Transverse colon (tissue), 4 donors: Measurements from ENCODE around the gene DCP1B. TPM values are rescaled to one million over a fixed set of nuclear protein-coding genes. Genes with fewer than 3 reads are reported as not detected.

Experiments
- DNase-seq: peaks from one replicate; pipeline ENCODE4 v3.0.0-alpha.2; 2019
- H3K27ac ChIP-seq, 4 donors: fragments of 200-600 bp; sonication (generic); 2 replicates each; pipeline ENCODE4 v1.5.1; 2016 to 2018; ENCODE audit warnings: inconsistent platforms in 4 of 4
- H3K27me3 ChIP-seq: fragments of 200-600 bp; sonication (generic); 2 replicates; pipeline ENCODE4 v1.5.1; 2017; ENCODE audit warnings: inconsistent platforms
- H3K36me3 ChIP-seq, 4 donors: fragments of 200-600 bp; sonication (generic); 2 replicates each; pipeline ENCODE4 v1.5.1; 2017 to 2019; ENCODE audit warnings: inconsistent platforms in 4 of 4
- H3K4me1 ChIP-seq, 4 donors: fragments of 200-600 bp; sonication (generic); 2 replicates each; pipeline ENCODE4 v1.5.1; 2017 to 2020; ENCODE audit warnings: inconsistent platforms in 4 of 4
- H3K4me3 ChIP-seq, 4 donors: fragments of 200-600 bp; sonication (generic); 1 replicate in 1 of 4; 2 replicates in 3 of 4; pipeline versions ENCODE4 v1.5.1 to v1.6.1; 2017 to 2019; ENCODE audit warnings: inconsistent platforms in 4 of 4
- H3K9me3 ChIP-seq, 2 donors: fragments of 200-600 bp; sonication (generic); 2 replicates each; pipeline ENCODE4 v1.5.1; 2017 to 2019; ENCODE audit warnings: inconsistent platforms in 2 of 2
- EP300 ChIP-seq: sonication (generic); formaldehyde crosslinking; IDR thresholded peaks from one replicate; pipeline ENCODE4 v1.6.1; 2017; ENCODE audit warnings: antibody characterized with exemption, low read depth
- POLR2A ChIP-seq: fragments of 450-650 bp; IDR thresholded peaks from one replicate; pipeline ENCODE4 v1.6.1; 2016; ENCODE audit warnings: antibody characterized with exemption, mild to moderate bottlenecking, moderate library complexity
- POLR2AphosphoS5 ChIP-seq, 3 donors: sonication (generic); formaldehyde crosslinking; IDR thresholded peaks; one replicate each; pipeline ENCODE4 v1.6.1; 2016; ENCODE audit warnings: antibody characterized with exemption in 3 of 3
- WGBS, 2 donors: methylation state at CpG; one replicate each; pipeline ENCODE4 v1.1.5; 2018; ENCODE audit warnings: low coverage in 1 of 2; 5-methylcytosine and 5-hydroxymethylcytosine counted together
- in situ Hi-C, 4 donors: fragments of 200-750 bp; cut with MboI; loops; one replicate each; pipeline versions ENCODE4 v1.15.0 to v1.15.1; 2017; ENCODE audit warnings: low sequenced_read_pairs in 3 of 4, low pct_ligation_motif_present in 1 of 4, low pct_unique_long_range_greater_than_20kb in 1 of 4
- intact Hi-C: fragments of 100-400 bp; cut with DNase I; formaldehyde crosslinking; loops from one replicate; pipeline ENCODE4 v1.15.1; 2023; ENCODE audit warnings: low total_unique reads
- total RNA-seq, 4 donors: library from RNA; depleted of rRNA; stranded (reverse); fragments of >200 nt; gene quantifications; one replicate each; pipeline ENCODE4 v1.1.0, GENCODE V29; 2016
- TF ChIP-seq, protein P1 (sequence below), 5 experiments: fragments of 200-600 bp in 3 of 5; fragments of 450-650 bp in 2 of 5; sonication (generic) in 3 of 5; IDR thresholded peaks; 1 replicate in 2 of 5; 2 replicates in 3 of 5; pipeline ENCODE4 v1.5.1; 2016 to 2017; ENCODE audit warnings: antibody characterized with exemption in 5 of 5, inconsistent platforms in 3 of 5, mild to moderate bottlenecking in 2 of 5, moderate library complexity in 1 of 5

The DCP1B gene
- total RNA-seq, 4 donors from 2014 or later: 17.3 to 26.2 (median 20.6) TPM

GRCh38 chr12:1913377-1914113 lies 90.7 kb downstream of the DCP1B start:
- Histone ChIP-seq H3K4me1 (peaks cover 0 to 5% (median 2%) of the 10 kb centered on the region in 4 donors), H3K27ac (no peak overlapping the region), H3K27me3 (peaks cover 3% of the 10 kb centered on the region), H3K4me3 (no peak overlapping the region), H3K9me3 (no peaks in the 10 kb centered on the region), H3K36me3 (no peaks in the 10 kb centered on the region)
- intact Hi-C loops: no loop called here
- WGBS, 2 donors: 76% methylated on average over 12 of the region's 12 CpGs; no CpG with 5 or more reads in 1 of the 2 donors
- TF ChIP-seq, protein P1, sequence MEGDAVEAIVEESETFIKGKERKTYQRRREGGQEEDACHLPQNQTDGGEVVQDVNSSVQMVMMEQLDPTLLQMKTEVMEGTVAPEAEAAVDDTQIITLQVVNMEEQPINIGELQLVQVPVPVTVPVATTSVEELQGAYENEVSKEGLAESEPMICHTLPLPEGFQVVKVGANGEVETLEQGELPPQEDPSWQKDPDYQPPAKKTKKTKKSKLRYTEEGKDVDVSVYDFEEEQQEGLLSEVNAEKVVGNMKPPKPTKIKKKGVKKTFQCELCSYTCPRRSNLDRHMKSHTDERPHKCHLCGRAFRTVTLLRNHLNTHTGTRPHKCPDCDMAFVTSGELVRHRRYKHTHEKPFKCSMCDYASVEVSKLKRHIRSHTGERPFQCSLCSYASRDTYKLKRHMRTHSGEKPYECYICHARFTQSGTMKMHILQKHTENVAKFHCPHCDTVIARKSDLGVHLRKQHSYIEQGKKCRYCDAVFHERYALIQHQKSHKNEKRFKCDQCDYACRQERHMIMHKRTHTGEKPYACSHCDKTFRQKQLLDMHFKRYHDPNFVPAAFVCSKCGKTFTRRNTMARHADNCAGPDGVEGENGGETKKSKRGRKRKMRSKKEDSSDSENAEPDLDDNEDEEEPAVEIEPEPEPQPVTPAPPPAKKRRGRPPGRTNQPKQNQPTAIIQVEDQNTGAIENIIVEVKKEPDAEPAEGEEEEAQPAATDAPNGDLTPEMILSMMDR (IDR thresholded peaks at IDR 0.05): no peak
- TF ChIP-seq EP300 (no peak), POLR2A (no peak), POLR2AphosphoS5 (IDR thresholded peaks at IDR 0.05) (no peak)
- in situ Hi-C loops: no loop called here
- no peak for DNase-seq

DNA sequence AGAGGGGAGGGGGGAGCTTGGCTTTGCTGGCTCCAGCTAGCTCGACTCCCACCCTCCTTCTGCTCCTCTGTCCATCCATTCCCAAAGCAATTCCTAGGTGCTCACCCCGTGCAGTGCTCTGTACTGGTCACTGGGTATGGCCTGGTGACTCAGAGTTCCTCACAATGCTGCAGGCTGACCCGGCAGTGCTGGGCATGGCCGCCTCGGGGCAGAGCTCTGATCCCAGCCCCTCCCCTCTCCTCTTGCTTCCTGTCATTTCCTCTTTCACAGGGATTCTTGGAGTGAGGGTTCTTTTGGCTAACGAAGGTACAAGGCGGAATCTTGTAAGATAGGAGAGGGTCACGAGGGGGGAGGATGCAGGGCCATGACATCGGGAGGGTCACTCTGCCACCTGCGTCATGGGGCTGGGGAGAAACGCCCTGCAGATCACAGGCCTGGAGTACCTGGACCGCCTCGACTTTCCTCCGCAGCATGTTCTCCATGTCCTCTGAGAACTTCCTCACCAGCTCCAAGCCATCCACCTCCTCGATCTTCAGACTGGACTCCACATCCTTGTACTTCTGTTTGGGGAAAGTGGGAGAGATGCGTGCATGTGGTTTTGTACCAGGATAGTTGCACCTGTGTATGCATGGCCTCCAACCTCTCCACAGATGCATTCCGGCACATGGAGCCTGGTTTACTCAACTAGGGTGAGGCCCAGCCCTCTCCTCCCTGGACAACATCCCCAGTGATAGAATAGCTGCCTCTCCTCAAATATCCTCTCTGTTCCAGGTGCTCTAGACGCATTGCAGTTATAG lies 91.5 kb downstream of the DCP1B start:
- no peak for DNase-seq
- Histone ChIP-seq H3K27me3 (peaks cover 3% of the 10 kb centered on the region), H3K27ac (no peak overlapping the region), H3K4me1 (peaks cover 0 to 9% (median 2%) of the 10 kb centered on the region in 4 donors), H3K36me3 (no peaks in the 10 kb centered on the region), H3K9me3 (no peaks in the 10 kb centered on the region), H3K4me3 (no peak overlapping the region)
- TF ChIP-seq, protein P1 (IDR thresholded peaks at IDR 0.05): no peak
- TF ChIP-seq POLR2A: no peak
- in situ Hi-C loops (no loop called here), intact Hi-C loops (no loop called here)
- 82% methylated on average over 18 of the region's 18 CpGs; no CpG with 5 or more reads in 1 of the 2 donors for WGBS, 2 donors

GRCh38 chr12:1911598-1912575 lies 92.4 kb downstream of the DCP1B start:
- DNase-seq: no peak
- H3K4me3 ChIP-seq: no peak overlapping the region
- H3K27me3 ChIP-seq: peaks cover 3% of the 10 kb centered on the region
- WGBS, 2 donors: 84% methylated on average over 16 of the region's 16 CpGs; no CpG with 5 or more reads in 1 of the 2 donors
- H3K27ac ChIP-seq: no peak overlapping the region
- peaks cover 0 to 7% (median 0%) of the 10 kb centered on the region in 4 donors for H3K4me1 ChIP-seq
- TF ChIP-seq EP300: no peak
- no peak for TF ChIP-seq POLR2AphosphoS5 (IDR thresholded peaks at IDR 0.05)
- TF ChIP-seq, protein P1 (IDR thresholded peaks at IDR 0.05): no peak
- TF ChIP-seq POLR2A: no peak
- H3K9me3 ChIP-seq: no peaks in the 10 kb centered on the region
- intact Hi-C loops: no loop called here
- in situ Hi-C loops: no loop called here
- no peaks in the 10 kb centered on the region for H3K36me3 ChIP-seq
